ENCODE results near the gene RSRC2. TPM values are rescaled to one million over a fixed set of nuclear protein-coding genes. Genes with fewer than 3 reads are reported as not detected.
"Not testable (repeated sequence)": the region's sequence is repeated elsewhere in the genome, so short reads cannot be mapped to it uniquely, and the experiment has no call there.

The RSRC2 gene
- total RNA-seq, 2 experiments from 2014 or later: 339 to 341 TPM

GRCh38 chr12:122484385-122484784 is 42.4 kb downstream of the RSRC2 start:
- H3K4me3 Mint-ChIP-seq; H3K27me3 Mint-ChIP-seq; H3K4me1 Mint-ChIP-seq (ENCODE audit: low read depth); H3K4me3 ChIP-seq (ENCODE audit: low read length); H3K27ac ChIP-seq (ENCODE audit: low read depth in 1 of 2, low read length in 2 of 2); H3K9me3 Mint-ChIP-seq; intact Hi-C loops (cut with DNase I, micrococcal nuclease); DNase-seq; H3K9me3 ChIP-seq (ENCODE audit: control insufficient read depth in 1 of 2, insufficient read depth in 1 of 2, low read length in 2 of 2); H3K4me1 ChIP-seq (ENCODE audit: insufficient read depth, low read length); ATAC-seq (ENCODE audit: poor library complexity); H3K27me3 ChIP-seq (ENCODE audit: control insufficient read depth in 1 of 2, insufficient read depth in 2 of 2, low read length in 2 of 2): not testable (repeated sequence)
- H3K36me3 ChIP-seq (ENCODE audit: insufficient read depth, low read length): peaks cover 78% of the 10 kb centered on the region
- POLR2A ChIA-PET: interaction anchor here (0.9 kb wide), 1 partner anchor 30 kb away, joined by 3 read pairs; no protein-coding TSS in a partner anchor
- Mint-ChIP-seq H3K27ac (peak overlapping the region; percentile 2), H3K36me3 (ENCODE audit: low read depth) (peaks cover 90% of the 10 kb centered on the region)
- CTCF ChIA-PET: interaction anchor here (1.0 kb wide), 1 partner anchor 13 kb away, joined by 3 read pairs; no protein-coding TSS in a partner anchor

- no peak for ATAC-seq (ENCODE audit: poor library complexity)
- Mint-ChIP-seq H3K4me1 (ENCODE audit: low read depth) (no peaks in the 10 kb centered on the region), H3K36me3 (ENCODE audit: low read depth) (peaks cover 90% of the 10 kb centered on the region), H3K4me3 (no peak overlapping the region), H3K9me3 (no peaks in the 10 kb centered on the region), H3K27ac (peak overlapping the region; percentile 18), H3K27me3 (no peaks in the 10 kb centered on the region)
- peaks cover 77% of the 10 kb centered on the region for H3K36me3 ChIP-seq (ENCODE audit: insufficient read depth, low read length)
- no peaks in the 10 kb centered on the region for H3K9me3 ChIP-seq (ENCODE audit: control insufficient read depth in 1 of 2, insufficient read depth in 1 of 2, low read length in 2 of 2)
- no peak overlapping the region for H3K27ac ChIP-seq (ENCODE audit: low read depth in 1 of 2, low read length in 2 of 2)
- no peak for DNase-seq
- ChIA-PET CTCF (no interaction called here), POLR2A (interaction anchor here (0.9 kb wide), 1 partner anchor 31 kb away, joined by 3 read pairs; no protein-coding TSS in a partner anchor)
- no peaks in the 10 kb centered on the region for H3K4me1 ChIP-seq (ENCODE audit: insufficient read depth, low read length)
- intact Hi-C loops (cut with DNase I, micrococcal nuclease): no loop called here
- TF ChIP-seq CTCF (IDR thresholded peaks at IDR 0.05): no peak
- H3K4me3 ChIP-seq (ENCODE audit: low read length): no peak overlapping the region
- no peaks in the 10 kb centered on the region for H3K27me3 ChIP-seq (ENCODE audit: control insufficient read depth in 1 of 2, insufficient read depth in 2 of 2, low read length in 2 of 2)
Measured at GRCh38 chr12:122483969-122484368, 42.8 kb downstream of the RSRC2 start.

- Histone ChIP-seq H3K4me1 (ENCODE audit: insufficient read depth, low read length) (no peaks in the 10 kb centered on the region), H3K27ac (ENCODE audit: low read depth in 1 of 2, low read length in 2 of 2) (no peak overlapping the region), H3K9me3 (ENCODE audit: control insufficient read depth in 1 of 2, insufficient read depth in 1 of 2, low read length in 2 of 2) (no peaks in the 10 kb centered on the region), H3K27me3 (ENCODE audit: control insufficient read depth in 1 of 2, insufficient read depth in 2 of 2, low read length in 2 of 2) (no peaks in the 10 kb centered on the region), H3K36me3 (ENCODE audit: insufficient read depth, low read length) (peaks cover 76% of the 10 kb centered on the region), H3K4me3 (ENCODE audit: low read length) (no peak overlapping the region)
- POLR2A ChIA-PET: no interaction called here
- H3K36me3 Mint-ChIP-seq (ENCODE audit: low read depth): peaks cover 87% of the 10 kb centered on the region
- intact Hi-C loops (cut with DNase I, micrococcal nuclease): no loop called here
- H3K27ac Mint-ChIP-seq: no peak overlapping the region
- DNase-seq: no peak
- no peak overlapping the region for H3K4me3 Mint-ChIP-seq
- H3K4me1 Mint-ChIP-seq (ENCODE audit: low read depth): no peaks in the 10 kb centered on the region
- CTCF ChIA-PET: no interaction called here
- ATAC-seq (ENCODE audit: poor library complexity): no peak
- H3K27me3 Mint-ChIP-seq: no peaks in the 10 kb centered on the region
- TF ChIP-seq CTCF (IDR thresholded peaks at IDR 0.05): no peak
- no peaks in the 10 kb centered on the region for H3K9me3 Mint-ChIP-seq
Measured at GRCh38 chr12:122481861-122482260, 44.9 kb downstream of the RSRC2 start.

- H3K4me1 Mint-ChIP-seq (ENCODE audit: low read depth): no peaks in the 10 kb centered on the region
- no peak overlapping the region for H3K4me3 Mint-ChIP-seq
- no peaks in the 10 kb centered on the region for H3K27me3 Mint-ChIP-seq
- POLR2A ChIA-PET: no interaction called here
- Histone ChIP-seq H3K27me3 (ENCODE audit: control insufficient read depth in 1 of 2, insufficient read depth in 2 of 2, low read length in 2 of 2) (no peaks in the 10 kb centered on the region), H3K4me3 (ENCODE audit: low read length) (no peak overlapping the region), H3K4me1 (ENCODE audit: insufficient read depth, low read length) (no peaks in the 10 kb centered on the region), H3K36me3 (ENCODE audit: insufficient read depth, low read length) (peaks cover 82% of the 10 kb centered on the region), H3K27ac (ENCODE audit: low read depth in 1 of 2, low read length in 2 of 2) (no peak overlapping the region), H3K9me3 (ENCODE audit: control insufficient read depth in 1 of 2, insufficient read depth in 1 of 2, low read length in 2 of 2) (no peaks in the 10 kb centered on the region)
- no peak overlapping the region for H3K27ac Mint-ChIP-seq
- DNase-seq (no peak), ATAC-seq (ENCODE audit: poor library complexity) (no peak)
- TF ChIP-seq CTCF (IDR thresholded peaks at IDR 0.05): no peak
- CTCF ChIA-PET: no interaction called here
- H3K9me3 Mint-ChIP-seq: no peaks in the 10 kb centered on the region
- peaks cover 88% of the 10 kb centered on the region for H3K36me3 Mint-ChIP-seq (ENCODE audit: low read depth)
- intact Hi-C loops (cut with DNase I, micrococcal nuclease): no loop called here
Measured at GRCh38 chr12:122480753-122481152, 46.0 kb downstream of the RSRC2 start.
